Stimulated activated memory B cell treated with anti-CD40 and anti-IgM and Interleukin-4, amounts not matched to agents 10 μg/mL and 1 μg/mL and 100 μg/mL, for 72 hours (primary cell): ENCODE results near the gene ZNRD2.
A peak's percentile ranks its signal among the peaks of the same experiment; 100 is the strongest.

Source experiments
- ATAC-seq: fragments of 150-1000 bp; cut with Tn5 transposase; 2 replicates; pipeline ENCODE4 v1.10.0; 2021
- H3K27ac Mint-ChIP-seq: one replicate; pipeline ENCODE4 v1.8.0; 2022; ENCODE audit warnings: mild to moderate bottlenecking, mixed read lengths
- H3K27me3 Mint-ChIP-seq: one replicate; pipeline ENCODE4 v1.8.0; 2022; ENCODE audit warnings: mixed read lengths
- H3K36me3 Mint-ChIP-seq: one replicate; pipeline ENCODE4 v1.8.0; 2022; ENCODE audit warnings: mixed read lengths
- H3K4me1 Mint-ChIP-seq: one replicate; pipeline ENCODE4 v1.8.0; 2022; ENCODE audit warnings: mixed read lengths
- H3K4me3 Mint-ChIP-seq: one replicate; pipeline ENCODE4 v1.8.0; 2022; ENCODE audit warnings: mild to moderate bottlenecking, moderate library complexity, mixed read lengths
- H3K9me3 Mint-ChIP-seq: one replicate; pipeline ENCODE4 v1.8.0; 2022; ENCODE audit warnings: mixed read lengths

ZNRD2 gene

DNA sequence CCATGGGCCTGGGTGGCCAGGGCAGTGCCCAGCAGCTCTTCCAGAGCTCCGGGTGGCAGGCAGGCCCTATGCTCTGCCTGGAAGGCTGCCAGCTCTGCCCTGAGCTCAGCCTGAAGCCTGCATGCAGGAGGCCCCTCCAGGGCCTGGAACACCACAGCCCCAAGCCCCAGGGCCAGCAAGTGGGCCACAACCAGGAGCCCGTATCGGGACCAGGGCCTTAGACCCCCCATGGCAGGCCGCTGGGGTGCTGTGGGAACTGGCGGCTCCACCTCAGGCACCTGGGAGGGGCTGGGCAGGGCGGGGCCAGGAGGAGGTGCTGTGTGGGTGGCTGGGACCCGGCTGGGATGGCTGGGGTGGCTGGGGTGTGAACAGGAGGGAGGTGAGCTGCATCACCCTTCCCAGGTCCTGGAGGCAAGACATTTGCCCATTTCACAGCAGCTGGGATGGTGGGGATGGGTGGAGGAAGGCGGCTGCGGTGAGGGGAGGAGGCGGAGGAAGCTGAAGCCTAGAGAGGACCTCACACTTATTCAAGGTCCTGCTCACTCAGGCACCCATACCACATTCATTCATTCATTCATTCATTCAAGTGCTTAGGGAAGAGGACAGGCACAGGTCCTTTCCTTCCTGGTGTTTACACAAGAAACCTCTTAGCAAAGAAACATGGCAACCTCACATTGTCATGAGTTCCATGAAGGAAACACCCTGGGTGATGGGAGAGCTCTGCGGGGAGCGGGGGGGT is 25.4 kb downstream of the ZNRD2 start, which contains the start of gene KCNK7:
TSS of gene KCNK7 (minus strand) at position 258 of the 739 bp plus-strand sequence. CDS start at position 230, 28 bp downstream.
- Mint-ChIP-seq H3K36me3 (peaks cover 45% of the 10 kb centered on the region), H3K4me3 (no peak within 1 kb of the TSS), H3K27ac (peak within 1 kb of the TSS; percentile 50), H3K27me3 (no peaks in the 10 kb centered on the region), H3K4me1 (peaks cover 28% of the 10 kb centered on the region), H3K9me3 (no peaks in the 10 kb centered on the region)
- ATAC-seq: peak; percentile 12

DNA sequence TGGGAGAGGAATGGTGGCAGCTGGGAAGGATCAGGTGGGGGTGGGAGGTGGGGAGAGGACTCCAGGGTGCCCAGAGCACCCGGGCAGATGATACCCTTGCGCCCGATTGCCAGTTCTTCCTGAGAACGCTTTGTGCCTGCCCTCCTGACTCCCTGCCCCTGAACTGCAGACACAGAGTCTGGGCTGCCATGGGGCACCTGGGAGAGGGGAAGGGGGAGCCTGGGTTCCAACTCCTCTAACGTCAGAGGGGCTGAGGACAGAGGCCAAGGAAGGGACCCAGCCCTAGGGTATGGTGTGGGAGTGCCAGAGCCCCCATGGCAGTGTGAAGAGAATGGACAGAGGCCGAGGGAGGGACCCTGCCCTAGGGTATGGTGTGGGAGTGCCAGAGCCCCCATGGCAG is 26.2 kb downstream of the ZNRD2 start:
- Mint-ChIP-seq H3K4me1 (peaks cover 28% of the 10 kb centered on the region), H3K27ac (peak overlapping the region; percentile 50), H3K9me3 (no peaks in the 10 kb centered on the region), H3K27me3 (no peaks in the 10 kb centered on the region), H3K36me3 (peaks cover 44% of the 10 kb centered on the region), H3K4me3 (no peak overlapping the region)
- no peak for ATAC-seq

DNA sequence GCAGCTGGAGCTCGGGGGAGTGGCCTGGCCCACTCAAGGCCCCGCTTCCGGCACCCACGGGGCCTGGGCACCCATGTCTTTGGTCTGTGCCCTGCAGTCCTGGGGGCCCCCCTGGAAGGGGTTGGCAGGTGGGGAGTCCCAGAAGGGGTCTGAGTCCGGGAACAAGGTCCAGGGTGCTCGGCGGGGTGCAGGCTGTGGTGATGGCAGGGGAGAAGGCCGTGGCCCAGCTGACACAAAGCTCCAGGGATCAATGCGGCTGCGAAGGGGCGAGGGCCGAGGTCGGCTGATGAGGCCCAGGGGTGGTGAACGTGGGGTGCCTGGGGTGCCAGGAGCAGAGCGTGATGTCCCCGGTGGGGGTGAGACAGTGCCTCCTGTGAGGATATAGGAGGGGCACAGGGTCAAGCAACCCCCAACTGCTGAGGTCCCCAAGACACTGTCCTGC is 28.0 kb downstream of the ZNRD2 start:
- no peak overlapping the region for H3K4me3 Mint-ChIP-seq

GRCh38 chr11:65599216-65599954 is 29.1 kb downstream of the ZNRD2 start:
- Mint-ChIP-seq H3K9me3 (no peaks in the 10 kb centered on the region), H3K4me1 (peaks cover 29% of the 10 kb centered on the region), H3K36me3 (peaks cover 55% of the 10 kb centered on the region), H3K4me3 (no peak overlapping the region), H3K27ac (no peak overlapping the region), H3K27me3 (no peaks in the 10 kb centered on the region)
- no peak for ATAC-seq

More for the DNA sequence above, 28.0 kb downstream of the ZNRD2 start:
- Mint-ChIP-seq H3K4me1 (peaks cover 33% of the 10 kb centered on the region), H3K9me3 (no peaks in the 10 kb centered on the region), H3K36me3 (peaks cover 47% of the 10 kb centered on the region), H3K27ac (no peak overlapping the region), H3K27me3 (no peaks in the 10 kb centered on the region)
- ATAC-seq: no peak

DNA sequence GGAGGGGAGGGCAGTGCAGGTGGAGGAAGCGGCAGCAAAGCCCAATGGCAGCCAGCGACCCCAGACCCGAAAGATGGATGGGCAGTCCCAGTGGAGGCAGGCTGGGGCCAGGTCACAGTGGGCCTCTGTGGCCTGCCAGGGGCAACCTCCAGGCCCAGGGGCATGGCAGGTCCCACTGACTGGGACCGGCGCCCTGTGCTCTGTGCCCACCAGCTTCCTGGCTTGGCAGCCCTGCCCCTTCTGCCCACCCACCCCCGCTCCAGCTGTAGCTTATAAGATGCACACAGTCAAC is 29.6 kb downstream of the ZNRD2 start:
- Mint-ChIP-seq H3K9me3 (no peaks in the 10 kb centered on the region), H3K27ac (no peak overlapping the region), H3K27me3 (no peaks in the 10 kb centered on the region), H3K4me1 (peaks cover 26% of the 10 kb centered on the region), H3K36me3 (peaks cover 60% of the 10 kb centered on the region), H3K4me3 (no peak overlapping the region)
- no peak for ATAC-seq

- Mint-ChIP-seq H3K27me3 (no peaks in the 10 kb centered on the region), H3K4me3 (no peak overlapping the region), H3K27ac (peak overlapping the region; percentile 44), H3K4me1 (peaks cover 18% of the 10 kb centered on the region), H3K36me3 (peaks cover 73% of the 10 kb centered on the region), H3K9me3 (no peaks in the 10 kb centered on the region)
- no peak for ATAC-seq
Observed at GRCh38 chr11:65604258-65604657, 34.0 kb downstream of the ZNRD2 start.

- peaks cover 84% of the 10 kb centered on the region for H3K36me3 Mint-ChIP-seq
- H3K27ac Mint-ChIP-seq: no peak overlapping the region
- H3K4me3 Mint-ChIP-seq: no peak overlapping the region
- H3K4me1 Mint-ChIP-seq: peaks cover 46% of the 10 kb centered on the region
- no peaks in the 10 kb centered on the region for H3K9me3 Mint-ChIP-seq
- no peak for ATAC-seq
- no peaks in the 10 kb centered on the region for H3K27me3 Mint-ChIP-seq
Observed at GRCh38 chr11:65606876-65607613, 36.8 kb downstream of the ZNRD2 start.

DNA sequence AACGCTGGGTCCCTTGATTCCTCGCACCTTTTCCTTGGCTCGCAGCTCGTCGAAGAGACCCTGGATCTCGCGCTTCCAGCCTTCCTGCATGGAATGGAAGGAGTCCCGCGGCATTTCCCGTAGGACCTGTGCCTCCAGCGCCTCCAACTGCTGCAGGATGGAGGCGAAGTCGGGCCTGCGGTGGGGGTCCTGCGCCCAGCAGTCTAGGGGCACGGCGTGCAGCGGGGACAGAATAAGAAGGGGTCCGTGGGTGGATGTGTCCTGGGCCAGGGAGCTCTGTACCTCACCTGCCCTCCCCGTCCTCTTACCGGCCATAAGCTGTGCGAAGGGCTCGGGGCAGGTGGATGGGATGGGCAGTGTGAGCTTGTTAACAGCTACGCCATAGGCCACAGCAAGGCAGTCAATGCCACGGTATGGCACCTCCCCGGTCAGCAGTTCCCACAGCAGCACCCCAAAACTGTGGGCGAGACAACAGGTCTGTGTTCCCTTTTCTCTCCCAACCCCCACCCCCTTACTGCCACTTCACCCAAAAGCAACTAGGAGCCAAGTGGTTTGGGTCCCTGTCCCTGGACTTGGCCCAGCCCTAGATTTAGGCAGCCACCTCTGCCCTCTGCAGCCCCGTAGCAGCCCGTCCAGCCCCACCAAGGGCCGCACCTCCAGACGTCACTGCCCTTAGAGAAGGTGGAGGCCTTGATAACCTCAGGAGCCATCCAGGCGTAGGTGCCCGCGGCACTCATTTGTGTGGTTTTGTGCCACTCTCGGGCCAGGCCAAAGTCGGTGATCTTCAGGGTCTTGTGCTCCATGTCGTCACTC is 37.5 kb downstream of the ZNRD2 start:
- Mint-ChIP-seq H3K4me3 (no peak overlapping the region), H3K27ac (no peak overlapping the region), H3K4me1 (peaks cover 50% of the 10 kb centered on the region), H3K27me3 (no peaks in the 10 kb centered on the region), H3K9me3 (no peaks in the 10 kb centered on the region), H3K36me3 (peaks cover 84% of the 10 kb centered on the region)
- ATAC-seq: no peak

- H3K4me3 Mint-ChIP-seq: no peak overlapping the region
Observed at GRCh38 chr11:65609229-65609628, 39.0 kb downstream of the ZNRD2 start.

GRCh38 chr11:65609665-65610064 is 39.4 kb downstream of the ZNRD2 start:
- Mint-ChIP-seq H3K27me3 (no peaks in the 10 kb centered on the region), H3K4me3 (no peak overlapping the region), H3K4me1 (peaks cover 48% of the 10 kb centered on the region), H3K36me3 (peaks cover 66% of the 10 kb centered on the region), H3K27ac (peak overlapping the region; percentile 94), H3K9me3 (no peaks in the 10 kb centered on the region)
- no peak for ATAC-seq

More at GRCh38 chr11:65609229-65609628, 39.0 kb downstream of the ZNRD2 start:
- H3K4me1 Mint-ChIP-seq: peaks cover 48% of the 10 kb centered on the region
- H3K27me3 Mint-ChIP-seq: no peaks in the 10 kb centered on the region
- H3K9me3 Mint-ChIP-seq: no peaks in the 10 kb centered on the region
- H3K36me3 Mint-ChIP-seq: peaks cover 71% of the 10 kb centered on the region
- no peak overlapping the region for H3K27ac Mint-ChIP-seq
- ATAC-seq: no peak

DNA sequence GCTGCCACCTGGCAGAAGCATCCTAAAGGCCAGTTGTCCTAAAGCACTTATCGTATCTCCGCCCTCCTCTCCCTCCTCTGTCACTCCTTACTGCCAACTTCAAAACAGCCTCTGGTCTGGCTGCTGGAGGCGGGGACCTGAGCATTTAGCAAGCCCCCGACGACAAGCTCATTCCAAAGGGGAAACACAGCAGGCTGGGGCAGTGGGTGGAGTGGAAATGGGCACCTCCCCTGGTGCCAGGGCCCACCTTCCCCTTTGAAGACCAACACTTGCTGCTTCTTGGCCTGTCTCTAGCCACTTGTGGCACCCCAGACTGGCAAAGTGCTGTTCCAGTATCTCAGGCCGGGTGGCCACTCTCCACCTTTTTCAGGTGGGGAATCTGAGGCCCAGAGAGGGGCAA is 40.1 kb downstream of the ZNRD2 start:
- peaks cover 60% of the 10 kb centered on the region for H3K36me3 Mint-ChIP-seq
- H3K27me3 Mint-ChIP-seq: no peaks in the 10 kb centered on the region
- peak overlapping the region; percentile 94 for H3K27ac Mint-ChIP-seq
- no peak for ATAC-seq
- H3K4me1 Mint-ChIP-seq: peaks cover 48% of the 10 kb centered on the region
- H3K4me3 Mint-ChIP-seq: no peak overlapping the region
- no peaks in the 10 kb centered on the region for H3K9me3 Mint-ChIP-seq

- no peak for ATAC-seq
- Mint-ChIP-seq H3K27me3 (no peaks in the 10 kb centered on the region), H3K27ac (peak overlapping the region; percentile 94), H3K36me3 (peaks cover 52% of the 10 kb centered on the region), H3K4me1 (peaks cover 50% of the 10 kb centered on the region), H3K9me3 (no peaks in the 10 kb centered on the region), H3K4me3 (peak overlapping the region; percentile 63)
Observed at GRCh38 chr11:65611028-65611757, 40.9 kb downstream of the ZNRD2 start.

GRCh38 chr11:65611758-65612603 is 41.7 kb downstream of the ZNRD2 start:
- H3K4me3 Mint-ChIP-seq: peak overlapping the region; percentile 86
- no peak for ATAC-seq
- no peaks in the 10 kb centered on the region for H3K27me3 Mint-ChIP-seq
- H3K36me3 Mint-ChIP-seq: peaks cover 52% of the 10 kb centered on the region
- H3K27ac Mint-ChIP-seq: peak overlapping the region; percentile 94
- peaks cover 57% of the 10 kb centered on the region for H3K4me1 Mint-ChIP-seq
- no peaks in the 10 kb centered on the region for H3K9me3 Mint-ChIP-seq
